ENCODE data around the gene DCDC2C. TPM values are rescaled to one million over a fixed set of nuclear protein-coding genes. Genes with fewer than 3 reads are reported as not detected.

Gene DCDC2C
- total and polyA plus RNA-seq, 2 experiments from 2014 or later = 0.45 TPM; not detected in 1

GRCh38 chr2:3779496-3780049, 76.2 kb downstream of the DCDC2C start:
- ATAC-seq (no peak), DNase-seq (ENCODE audit: low spot score) (no peak)
- Mint-ChIP-seq H3K4me3 (no peak overlapping the region), H3K36me3 (ENCODE audit: low read depth) (no peaks in the 10 kb centered on the region; the same call in 2 of the 3 replicates), H3K27me3 (ENCODE audit: insufficient read depth, low read depth, poor library complexity) (no peaks in the 10 kb centered on the region), H3K4me1 (peaks cover 5% of the 10 kb centered on the region), H3K9me3 (peaks cover 69% of the 10 kb centered on the region), H3K27ac (no peak overlapping the region)
- H4K20me1 ChIP-seq (replicated peaks; ENCODE audit: insufficient read depth) = no peaks in the 10 kb centered on the region
- no peaks in the 10 kb centered on the region for H3K36me3 ChIP-seq (ENCODE audit: insufficient read depth)
- no peak overlapping the region for H2AFZ ChIP-seq
- H3K4me2 ChIP-seq = no peak overlapping the region
- H3K9me2 ChIP-seq (ENCODE audit: insufficient read depth) = no peaks in the 10 kb centered on the region
- H3K4me1 ChIP-seq (ENCODE audit: insufficient read depth) = no peaks in the 10 kb centered on the region
- no peaks in the 10 kb centered on the region for H3K79me2 ChIP-seq (replicated peaks; ENCODE audit: insufficient read depth)
- H3K27me3 ChIP-seq (ENCODE audit: insufficient read depth) = no peaks in the 10 kb centered on the region
- TF ChIP-seq CTCF (conservative IDR thresholded peaks at IDR 0.05; ENCODE audit: low read depth in 2 of 2) (peak in 1 of 2 experiments; percentile 22; a peak in 1 of 4 replicates), STAT1 (IDR thresholded peaks at IDR 0.05; ENCODE audit: unreplicated experiment) (no peak)
- H3K4me3 ChIP-seq = no peak overlapping the region
- H3F3A ChIP-seq (replicated peaks; ENCODE audit: low read depth) = no peaks in the 10 kb centered on the region
- H3K27ac ChIP-seq (ENCODE audit: low read depth) = no peak overlapping the region

- Histone ChIP-seq H3K27me3 (ENCODE audit: insufficient read depth) (no peaks in the 10 kb centered on the region), H3K79me2 (replicated peaks; ENCODE audit: insufficient read depth) (no peaks in the 10 kb centered on the region), H3K36me3 (ENCODE audit: insufficient read depth) (no peaks in the 10 kb centered on the region), H3K4me2 (no peak overlapping the region), H2AFZ (peak overlapping the region; percentile 1; the same call in 1 of the 2 replicates), H3K27ac (ENCODE audit: low read depth) (no peak overlapping the region), H3K4me1 (ENCODE audit: insufficient read depth) (no peaks in the 10 kb centered on the region), H4K20me1 (replicated peaks; ENCODE audit: insufficient read depth) (no peaks in the 10 kb centered on the region), H3F3A (replicated peaks; ENCODE audit: low read depth) (no peaks in the 10 kb centered on the region), H3K4me3 (no peak overlapping the region), H3K9me2 (ENCODE audit: insufficient read depth) (no peaks in the 10 kb centered on the region)
- Mint-ChIP-seq H3K27ac (no peak overlapping the region), H3K9me3 (peaks cover 77% of the 10 kb centered on the region), H3K4me3 (no peak overlapping the region), H3K27me3 (ENCODE audit: insufficient read depth, low read depth, poor library complexity) (no peaks in the 10 kb centered on the region), H3K36me3 (ENCODE audit: low read depth) (no peaks in the 10 kb centered on the region; the same call in 2 of the 3 replicates), H3K4me1 (peaks cover 5% of the 10 kb centered on the region)
- TF ChIP-seq ZNF462 (CRISPR knock-in tag; IDR thresholded peaks at IDR 0.05) = no peak
- no peak for TF ChIP-seq POLR2AphosphoS5 (IDR thresholded peaks at IDR 0.05; ENCODE audit: low read depth)
- TF ChIP-seq CTCF (conservative IDR thresholded peaks at IDR 0.05; ENCODE audit: low read depth in 2 of 2) = peak; percentile 74 to 81
- peak; percentile 76 for DNase-seq (ENCODE audit: low spot score)
- ATAC-seq = peak; percentile 91
These were observed 77.4 kb downstream of the DCDC2C start for GRCh38 chr2:3780477-3781402.

Measured in GM23338 (cell line).